ENCODE results near the gene DZIP1. TPM values are rescaled to one million over a fixed set of nuclear protein-coding genes. Genes with fewer than 3 reads are reported as not detected.

DZIP1 gene
- total and polyA plus RNA-seq, 2 of the 13 experiments (the other 11 are each of a cell fraction or from before 2014, with no cell fraction given) = 11.0 to 36.7 TPM

DNA sequence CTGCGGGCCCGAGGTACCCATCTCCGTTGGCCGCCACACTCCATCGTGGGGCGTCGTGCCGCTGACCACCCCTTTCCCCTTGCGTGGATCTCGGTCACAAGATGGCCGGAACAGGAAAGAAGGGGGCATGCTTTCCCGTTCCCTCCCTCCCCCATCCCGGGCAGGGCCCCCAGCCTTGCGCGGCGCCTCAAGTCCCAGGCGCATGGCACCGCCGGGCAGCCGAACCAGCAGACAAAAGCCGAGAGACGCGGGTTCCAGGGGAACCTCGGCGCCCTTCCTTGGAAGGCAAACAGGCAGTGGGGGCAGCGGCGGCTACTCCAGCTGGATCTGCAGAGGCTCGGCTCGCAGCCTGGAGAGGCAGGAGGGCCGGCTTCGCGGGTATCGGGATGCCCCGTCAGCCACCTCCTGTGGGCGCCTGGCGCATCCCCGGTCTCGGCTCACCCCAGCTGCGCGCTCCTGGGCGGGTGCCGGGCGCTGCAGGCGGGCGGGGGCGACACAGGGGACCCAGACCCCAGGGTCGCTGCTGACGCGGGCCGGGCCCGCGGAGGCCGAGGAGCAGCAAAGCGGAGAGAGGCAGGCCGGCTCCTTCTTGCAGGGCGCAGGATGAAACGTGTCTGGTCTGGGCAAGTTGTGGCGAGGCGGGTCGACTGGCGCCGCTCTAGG lies 439 bp downstream of the DZIP1 start (continued):
- TF ChIP-seq KAT7 (CRISPR knock-in tag; IDR thresholded peaks at IDR 0.05; ENCODE audit: borderline replicate concordance) (0 out of 2 replicates have a peak, but pooled peaks have one; percentile 7), ZNF768 (CRISPR knock-in tag; IDR thresholded peaks at IDR 0.05) (peak; percentile 43), SAP130 (CRISPR knock-in tag; IDR thresholded peaks at IDR 0.05; ENCODE audit: low read depth) (peak; percentile 2; the same call in 1 of the 2 replicates), FOXO1 (CRISPR knock-in tag; IDR thresholded peaks at IDR 0.05) (no peak), AGO2 (optimal IDR thresholded peaks at IDR 0.05; ENCODE audit: low read depth, low read length) (peak; percentile 73), GABPA (IDR thresholded peaks at IDR 0.05; ENCODE audit: low read depth, low read length) (peak; percentile 33), GABPA (CRISPR knock-in tag; IDR thresholded peaks at IDR 0.05; ENCODE audit: low read depth) (no peak), ZBTB8A (CRISPR knock-in tag; IDR thresholded peaks at IDR 0.05; ENCODE audit: borderline replicate concordance, low read depth) (no peak), ZBTB21 (CRISPR knock-in tag; IDR thresholded peaks at IDR 0.05) (no peak), POGZ (CRISPR knock-in tag; IDR thresholded peaks at IDR 0.05) (no peak), RBM39 (IDR thresholded peaks at IDR 0.05; ENCODE audit: low read depth, low read length, poor library complexity, severe bottlenecking) (peak; percentile 56), ZNF891 (CRISPR knock-in tag; IDR thresholded peaks at IDR 0.05) (0 out of 2 replicates have a peak, but pooled peaks have one; percentile 45), RNF2 (conservative IDR thresholded peaks at IDR 0.05; ENCODE audit: low read depth) (no peak), ZNF17 (CRISPR knock-in tag; IDR thresholded peaks at IDR 0.05) (no peak), ZBTB37 (CRISPR knock-in tag; IDR thresholded peaks at IDR 0.05) (no peak), NFKB2 (CRISPR knock-in tag; IDR thresholded peaks at IDR 0.05; ENCODE audit: borderline replicate concordance) (no peak), ZNF839 (CRISPR knock-in tag; IDR thresholded peaks at IDR 0.05; ENCODE audit: borderline replicate concordance) (0 out of 2 replicates have a peak, but pooled peaks have one; percentile 27), ATF3 (CRISPR knock-in tag; IDR thresholded peaks at IDR 0.05) (no peak), HES4 (CRISPR knock-in tag; IDR thresholded peaks at IDR 0.05; ENCODE audit: borderline replicate concordance) (no peak), ZNF747 (CRISPR knock-in tag; IDR thresholded peaks at IDR 0.05; ENCODE audit: borderline replicate concordance) (no peak), GZF1 (CRISPR knock-in tag; IDR thresholded peaks at IDR 0.05) (no peak)
- TF ChIP-seq, protein P1, sequence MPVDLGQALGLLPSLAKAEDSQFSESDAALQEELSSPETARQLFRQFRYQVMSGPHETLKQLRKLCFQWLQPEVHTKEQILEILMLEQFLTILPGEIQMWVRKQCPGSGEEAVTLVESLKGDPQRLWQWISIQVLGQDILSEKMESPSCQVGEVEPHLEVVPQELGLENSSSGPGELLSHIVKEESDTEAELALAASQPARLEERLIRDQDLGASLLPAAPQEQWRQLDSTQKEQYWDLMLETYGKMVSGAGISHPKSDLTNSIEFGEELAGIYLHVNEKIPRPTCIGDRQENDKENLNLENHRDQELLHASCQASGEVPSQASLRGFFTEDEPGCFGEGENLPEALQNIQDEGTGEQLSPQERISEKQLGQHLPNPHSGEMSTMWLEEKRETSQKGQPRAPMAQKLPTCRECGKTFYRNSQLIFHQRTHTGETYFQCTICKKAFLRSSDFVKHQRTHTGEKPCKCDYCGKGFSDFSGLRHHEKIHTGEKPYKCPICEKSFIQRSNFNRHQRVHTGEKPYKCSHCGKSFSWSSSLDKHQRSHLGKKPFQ (CRISPR knock-in tag; IDR thresholded peaks at IDR 0.05; ENCODE audit: insufficient replicate concordance) = no peak
- TF ChIP-seq, protein P2, sequence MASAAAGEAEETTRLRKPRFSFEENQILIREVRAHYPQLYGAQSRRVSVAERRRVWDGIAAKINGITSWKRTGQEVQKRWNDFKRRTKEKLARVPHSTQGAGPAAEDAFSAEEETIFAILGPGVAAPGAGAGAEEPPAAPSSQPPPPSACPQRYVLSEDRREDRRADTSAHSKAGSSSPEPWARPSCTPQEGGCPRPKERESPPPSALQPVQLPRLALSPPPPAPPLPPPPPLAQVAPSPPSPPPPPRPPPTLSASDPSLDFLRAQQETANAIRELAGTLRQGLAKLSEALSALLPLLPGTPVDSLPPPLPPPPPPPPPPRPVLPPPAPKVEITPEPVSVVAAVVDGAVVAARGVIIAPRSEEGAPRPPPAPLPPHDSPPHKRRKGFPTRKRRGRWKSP (CRISPR knock-in tag; IDR thresholded peaks at IDR 0.05) = peak; percentile 84
- TF ChIP-seq, protein P3, sequence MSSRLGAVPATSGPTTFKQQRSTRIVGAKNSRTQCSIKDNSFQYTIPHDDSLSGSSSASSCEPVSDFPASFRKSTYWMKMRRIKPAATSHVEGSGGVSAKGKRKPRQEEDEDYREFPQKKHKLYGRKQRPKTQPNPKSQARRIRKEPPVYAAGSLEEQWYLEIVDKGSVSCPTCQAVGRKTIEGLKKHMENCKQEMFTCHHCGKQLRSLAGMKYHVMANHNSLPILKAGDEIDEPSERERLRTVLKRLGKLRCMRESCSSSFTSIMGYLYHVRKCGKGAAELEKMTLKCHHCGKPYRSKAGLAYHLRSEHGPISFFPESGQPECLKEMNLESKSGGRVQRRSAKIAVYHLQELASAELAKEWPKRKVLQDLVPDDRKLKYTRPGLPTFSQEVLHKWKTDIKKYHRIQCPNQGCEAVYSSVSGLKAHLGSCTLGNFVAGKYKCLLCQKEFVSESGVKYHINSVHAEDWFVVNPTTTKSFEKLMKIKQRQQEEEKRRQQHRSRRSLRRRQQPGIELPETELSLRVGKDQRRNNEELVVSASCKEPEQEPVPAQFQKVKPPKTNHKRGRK (CRISPR knock-in tag; IDR thresholded peaks at IDR 0.05) = no peak
- TF ChIP-seq, protein P4, sequence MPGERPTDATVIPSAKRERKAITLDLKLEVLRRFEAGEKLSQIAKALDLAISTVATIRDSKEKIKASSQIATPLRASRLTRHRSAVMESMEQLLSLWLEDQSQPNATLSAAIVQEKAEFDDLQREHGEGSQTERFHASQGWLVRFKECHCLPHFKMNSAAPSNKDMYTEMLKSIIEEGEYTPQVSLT (CRISPR knock-in tag; IDR thresholded peaks at IDR 0.05; ENCODE audit: borderline replicate concordance, low read depth) = no peak

Data from HepG2 (cell line).